GM12878 (cell line): Measurements from ENCODE around the gene NUAK2. TPM values are rescaled to one million over a fixed set of nuclear protein-coding genes. Genes with fewer than 3 reads are reported as not detected.

Experiments
- ATAC-seq: fragments of 200-7000 bp; cut with Tn5 transposase; 3 replicates; pipeline ENCODE4 v1.9.1; 2020; ENCODE audit warnings: mild to moderate bottlenecking, moderate library complexity
- BruUV-seq: library from RNA; stranded (reverse); fragments of 400-500 nt; replicated peaks from 2 replicates; lab custom pipeline; 2021; lab: Mats Ljungman, UMichigan
- CTCF ChIA-PET: fragments of 300-600 bp; sonication (Branson Sonifier 250); formaldehyde crosslinking; extraction: SDS; loops from one replicate; lab custom pipeline; 2021; ENCODE audit warnings: inconsistent platforms; lab: Yijun Ruan, JAX
- POLR2A ChIA-PET: fragments of 350-600 bp; formaldehyde crosslinking; extraction: SDS; loops from one replicate; lab custom pipeline; 2021; ENCODE audit warnings: inconsistent platforms; lab: Charles Lee
- RAD21 ChIA-PET: fragments of 300-600 bp; sonication (Branson Sonifier 250); formaldehyde crosslinking; loops from one replicate; lab custom pipeline; 2023; ENCODE audit warnings: antibody characterized with exemption; ENCODE audit not compliant: unreplicated experiment; lab: Charles Lee
- SMC1A ChIA-PET: fragments of 300-600 bp; sonication (Branson Sonifier 250); formaldehyde crosslinking; loops from one replicate; lab custom pipeline; 2023; ENCODE audit not compliant: unreplicated experiment, uncharacterized antibody; lab: Charles Lee
- DNase-seq: peaks from one replicate; pipeline ENCODE4 v3.0.0-alpha.2; 2011; ENCODE audit warnings: low read depth, low spot score
- FAIRE-seq: peaks from 3 replicates; lab custom pipeline; 2011; peaks lifted over from hg19 to GRCh38; lab: Jason Lieb, UNC
- H2AFZ ChIP-seq: 2 replicates; pipeline ENCODE4 v1.6.0; 2011; ENCODE audit warnings: low read depth, low read length, control low read depth; ENCODE audit not compliant: control insufficient read depth
- H3K27ac ChIP-seq: 2 replicates; pipeline ENCODE4 v1.5.1; 2011; ENCODE audit warnings: control low read depth; ENCODE audit not compliant: control insufficient read depth, insufficient read depth
- H3K27me3 ChIP-seq, 2 experiments: replicated peaks in 1 of 2; 2 replicates each; pipeline versions ENCODE4 v1.6.0 to v1.6.1; 2011; ENCODE audit warnings: low read length in 1 of 2; ENCODE audit not compliant: control insufficient read depth in 2 of 2, insufficient read depth in 2 of 2
- H3K36me3 ChIP-seq, 2 experiments: 2 replicates each; pipeline ENCODE4 v1.5.1; 2011; ENCODE audit warnings: low read length in 1 of 2; ENCODE audit not compliant: control insufficient read depth in 2 of 2, insufficient read depth in 2 of 2
- H3K4me1 ChIP-seq: 2 replicates; pipeline ENCODE4 v1.6.1; 2011; ENCODE audit warnings: mild to moderate bottlenecking, low read length, moderate library complexity, mixed read lengths; ENCODE audit not compliant: control insufficient read depth, insufficient read depth
- H3K4me2 ChIP-seq: 2 replicates; pipeline ENCODE4 v1.6.0; 2011; ENCODE audit warnings: control low read depth; ENCODE audit not compliant: control insufficient read depth, insufficient read depth
- H3K4me3 ChIP-seq: fragments of 200-600 bp; sonication (generic); 2 replicates; pipeline ENCODE4 v1.5.1; 2016
- H3K79me2 ChIP-seq: 2 replicates; pipeline ENCODE4 v1.6.0; 2011; ENCODE audit warnings: low read length; ENCODE audit not compliant: control insufficient read depth, insufficient read depth
- H3K9ac ChIP-seq: 2 replicates; pipeline ENCODE4 v1.8.0; 2011; ENCODE audit warnings: low read length, control low read depth, mixed read lengths; ENCODE audit not compliant: control insufficient read depth, insufficient read depth
- H3K9me3 ChIP-seq: replicated peaks from 3 replicates; pipeline ENCODE4 v1.5.1; 2011; ENCODE audit warnings: mild to moderate bottlenecking, low read length; ENCODE audit not compliant: control insufficient read depth, insufficient read depth
- H4K20me1 ChIP-seq: 2 replicates; pipeline ENCODE4 v1.6.0; 2011; ENCODE audit not compliant: control insufficient read depth, insufficient read depth
- BCL11A ChIP-seq: IDR thresholded peaks from 2 replicates; pipeline ENCODE4 v1.6.1; 2011; ENCODE audit warnings: low read depth, low read length
- ETV6 ChIP-seq, 2 experiments: fragments of 450-650 bp in 1 of 2; IDR thresholded peaks in 1 of 2; conservative IDR thresholded peaks in 1 of 2; 2 replicates each; pipeline ENCODE4 v1.6.1; 2014; ENCODE audit warnings: antibody characterized with exemption in 1 of 2, borderline replicate concordance in 1 of 2, low read depth in 1 of 2, mild to moderate bottlenecking in 1 of 2, moderate library complexity in 1 of 2
- NR2C2 ChIP-seq: IDR thresholded peaks from 2 replicates; pipeline ENCODE4 v1.6.1; 2011; ENCODE audit warnings: borderline replicate concordance, low read depth; ENCODE audit not compliant: control insufficient read depth, insufficient read length
- SMC3 ChIP-seq: IDR thresholded peaks from 2 replicates; pipeline ENCODE4 v1.6.1; 2011; ENCODE audit warnings: low read length, improper control_type of control experiment, borderline replicate concordance
- WGBS: methylation state at CpG from one replicate; pipeline ENCODE4 v1.1.6; 2016; ENCODE audit warnings: low lambda C conversion rate; ENCODE audit not compliant: insufficient replicate concordance, insufficient coverage; ENCODE audit errors: missing lambda C conversion rate; 5-methylcytosine and 5-hydroxymethylcytosine counted together
- in situ Hi-C: fragments of 300-500 bp; cut with MboI; formaldehyde crosslinking; loops from 9 replicates; pipeline ENCODE4 v1.14.3; 2018; ENCODE audit warnings: mixed read lengths
- intact Hi-C: fragments of 100-400 bp; cut with micrococcal nuclease; formaldehyde crosslinking; loops from one replicate; pipeline ENCODE4 v1.14.2; 2022; ENCODE audit not compliant: unreplicated experiment
- polyA plus RNA-seq, 11 experiments: library from polyadenylated mRNA; depleted of rRNA in 4 of 11; unstranded in 6 of 11; stranded (reverse) in 5 of 11; fragments of >200 nt; fragmentation: Nextera tagmentation in 4 of 11; fragmentation: Illumina TruSeq in 1 of 11; extraction: Ambion mirVana in 4 of 11; extraction: Trizol in 1 of 11; gene quantifications; 1 replicate in 1 of 11; 2 replicates in 10 of 11; pipeline versions ENCODE4 v1.2.1 to v1.2.3, GENCODE V29; 2011 to 2016; ENCODE audit warnings: inconsistent platforms in 2 of 11, missing spikeins in 2 of 11, low read depth in 1 of 11
- total RNA-seq, 4 experiments: library from RNA; depleted of rRNA in 3 of 4; stranded (reverse); fragments of >200 nt in 3 of 4; fragmentation: Illumina TruSeq in 1 of 4; extraction: Trizol in 1 of 4; gene quantifications; 2 replicates each; pipeline versions ENCODE4 v1.2.1 to v1.2.3, GENCODE V29; 2013 to 2021
- TF ChIP-seq, protein P1 (sequence below): fragments of 450-650 bp; formaldehyde crosslinking; IDR thresholded peaks from 2 replicates; pipeline ENCODE4 v1.5.0; 2022; ENCODE audit warnings: mild to moderate bottlenecking, missing genetic modification characterization
- TF ChIP-seq, protein P2 (sequence below): fragments of 450-650 bp; IDR thresholded peaks from 2 replicates; pipeline ENCODE4 v1.6.1; 2016; ENCODE audit warnings: mild to moderate bottlenecking
- TF ChIP-seq, protein P3 (sequence below), 3 experiments: IDR thresholded peaks in 2 of 3; conservative IDR thresholded peaks in 1 of 3; 2 replicates each; pipeline ENCODE4 v1.5.1; 2011; ENCODE audit warnings: low read depth in 3 of 3, low read length in 3 of 3, mild to moderate bottlenecking in 3 of 3, control low read depth in 2 of 3, moderate library complexity in 2 of 3, inconsistent platforms in 1 of 3, mixed read lengths in 1 of 3; ENCODE audit not compliant: control insufficient read depth in 2 of 3, insufficient read depth in 1 of 3; ENCODE audit errors: extremely low read depth in 1 of 3
- TF ChIP-seq, protein P4 (sequence below): IDR thresholded peaks from 2 replicates; pipeline ENCODE4 v1.6.1; 2012; ENCODE audit warnings: improper control_type of control experiment, low read depth, low read length; ENCODE audit not compliant: insufficient replicate concordance

The NUAK2 gene
- total and polyA plus RNA-seq, 10 of the 15 experiments (the other 5 are each of a cell fraction or from before 2014, with no cell fraction given), result 0.27 to 3.0 (median 1.2) TPM

DNA sequence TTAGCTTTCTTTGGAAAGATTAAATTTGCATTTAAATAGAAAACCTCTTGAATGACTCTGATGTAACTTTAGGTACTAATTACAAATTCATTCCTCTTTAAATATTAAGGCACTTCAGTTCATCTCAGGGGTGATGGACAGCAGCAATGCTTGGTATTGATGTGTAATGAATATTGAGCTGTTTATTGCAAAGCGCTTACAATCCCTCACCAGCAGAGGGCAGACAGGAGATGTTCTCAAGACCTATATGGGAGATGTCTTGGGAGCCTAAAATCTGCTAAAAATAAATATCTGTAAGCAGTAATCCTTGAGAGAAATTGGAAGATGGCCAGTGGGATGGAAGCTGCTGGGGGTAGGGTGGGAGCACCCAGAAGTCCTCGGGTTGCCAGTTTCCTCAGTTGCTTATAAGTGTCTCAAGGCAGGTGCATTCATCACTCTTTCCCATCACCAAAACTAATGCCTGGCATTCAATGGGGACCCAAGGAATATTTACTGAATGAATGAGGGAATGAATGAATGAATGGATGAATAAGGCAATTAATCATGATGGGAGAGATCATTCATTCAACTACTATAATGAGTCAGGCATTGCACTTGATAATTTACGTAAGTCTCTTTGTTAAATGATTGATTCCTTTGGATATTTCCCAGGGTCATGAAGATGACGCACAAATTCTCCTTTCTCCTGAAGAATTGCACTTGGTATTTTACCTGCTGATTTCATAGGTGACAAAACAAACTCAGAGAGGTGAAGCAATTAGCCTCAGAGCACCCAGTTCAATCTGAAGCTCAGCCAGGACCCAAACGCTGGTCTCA, 32.9 kb upstream of the NUAK2 start:
- Histone ChIP-seq H3K9me3 (no peaks in the 10 kb centered on the region), H3K4me3 (no peak overlapping the region), H3K9ac (no peak overlapping the region), H3K4me2 (no peak overlapping the region), H3K79me2 (no peaks in the 10 kb centered on the region), H3K27ac (no peak overlapping the region), H3K36me3 (no peaks in the 10 kb centered on the region), H4K20me1 (no peaks in the 10 kb centered on the region), H3K4me1 (no peaks in the 10 kb centered on the region), H3K27me3 (peaks cover 0 to 4% of the 10 kb centered on the region in 2 experiments; a peak in 3 of 4 replicates), H2AFZ (no peak overlapping the region)
- in situ Hi-C loops (no loop called here), intact Hi-C loops (loop anchor here (1.0 kb wide), 2 partner anchors 131 to 170 kb away; no protein-coding TSS in a partner anchor)
- FAIRE-seq (peak; percentile 81), ATAC-seq (peak; percentile 91), DNase-seq (peak; percentile 9)
- no TSS peak for BruUV-seq
- SMC1A ChIA-PET, result interaction anchor here (0.6 to 5.6 kb wide), 32 partner anchors 12 to 304 kb away, joined by 3 to 107 read pairs (median 4); no protein-coding TSS in a partner anchor
- RAD21 ChIA-PET, result interaction anchor here (0.6 to 2.5 kb wide), 30 partner anchors 9 to 304 kb away, joined by 3 to 65 read pairs (median 4); no protein-coding TSS in a partner anchor
- CTCF ChIA-PET, result interaction anchor here (0.6 to 5.8 kb wide), 77 partner anchors 9 to 744 kb away, joined by 3 to 167 read pairs (median 5); no protein-coding TSS in a partner anchor
- 27% methylated on average over 5 of the region's 5 CpGs for WGBS
- POLR2A ChIA-PET, result no interaction called here
- TF ChIP-seq, protein P1, sequence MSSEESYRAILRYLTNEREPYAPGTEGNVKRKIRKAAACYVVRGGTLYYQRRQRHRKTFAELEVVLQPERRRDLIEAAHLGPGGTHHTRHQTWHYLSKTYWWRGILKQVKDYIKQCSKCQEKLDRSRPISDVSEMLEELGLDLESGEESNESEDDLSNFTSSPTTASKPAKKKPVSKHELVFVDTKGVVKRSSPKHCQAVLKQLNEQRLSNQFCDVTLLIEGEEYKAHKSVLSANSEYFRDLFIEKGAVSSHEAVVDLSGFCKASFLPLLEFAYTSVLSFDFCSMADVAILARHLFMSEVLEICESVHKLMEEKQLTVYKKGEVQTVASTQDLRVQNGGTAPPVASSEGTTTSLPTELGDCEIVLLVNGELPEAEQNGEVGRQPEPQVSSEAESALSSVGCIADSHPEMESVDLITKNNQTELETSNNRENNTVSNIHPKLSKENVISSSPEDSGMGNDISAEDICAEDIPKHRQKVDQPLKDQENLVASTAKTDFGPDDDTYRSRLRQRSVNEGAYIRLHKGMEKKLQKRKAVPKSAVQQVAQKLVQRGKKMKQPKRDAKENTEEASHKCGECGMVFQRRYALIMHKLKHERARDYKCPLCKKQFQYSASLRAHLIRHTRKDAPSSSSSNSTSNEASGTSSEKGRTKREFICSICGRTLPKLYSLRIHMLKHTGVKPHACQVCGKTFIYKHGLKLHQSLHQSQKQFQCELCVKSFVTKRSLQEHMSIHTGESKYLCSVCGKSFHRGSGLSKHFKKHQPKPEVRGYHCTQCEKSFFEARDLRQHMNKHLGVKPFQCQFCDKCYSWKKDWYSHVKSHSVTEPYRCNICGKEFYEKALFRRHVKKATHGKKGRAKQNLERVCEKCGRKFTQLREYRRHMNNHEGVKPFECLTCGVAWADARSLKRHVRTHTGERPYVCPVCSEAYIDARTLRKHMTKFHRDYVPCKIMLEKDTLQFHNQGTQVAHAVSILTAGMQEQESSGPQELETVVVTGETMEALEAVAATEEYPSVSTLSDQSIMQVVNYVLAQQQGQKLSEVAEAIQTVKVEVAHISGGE (CRISPR knock-in tag), result no peak
- TF ChIP-seq NR2C2, result no peak
- TF ChIP-seq, protein P2, sequence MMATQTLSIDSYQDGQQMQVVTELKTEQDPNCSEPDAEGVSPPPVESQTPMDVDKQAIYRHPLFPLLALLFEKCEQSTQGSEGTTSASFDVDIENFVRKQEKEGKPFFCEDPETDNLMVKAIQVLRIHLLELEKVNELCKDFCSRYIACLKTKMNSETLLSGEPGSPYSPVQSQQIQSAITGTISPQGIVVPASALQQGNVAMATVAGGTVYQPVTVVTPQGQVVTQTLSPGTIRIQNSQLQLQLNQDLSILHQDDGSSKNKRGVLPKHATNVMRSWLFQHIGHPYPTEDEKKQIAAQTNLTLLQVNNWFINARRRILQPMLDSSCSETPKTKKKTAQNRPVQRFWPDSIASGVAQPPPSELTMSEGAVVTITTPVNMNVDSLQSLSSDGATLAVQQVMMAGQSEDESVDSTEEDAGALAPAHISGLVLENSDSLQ, result peak; percentile 71
- TF ChIP-seq, protein P3, sequence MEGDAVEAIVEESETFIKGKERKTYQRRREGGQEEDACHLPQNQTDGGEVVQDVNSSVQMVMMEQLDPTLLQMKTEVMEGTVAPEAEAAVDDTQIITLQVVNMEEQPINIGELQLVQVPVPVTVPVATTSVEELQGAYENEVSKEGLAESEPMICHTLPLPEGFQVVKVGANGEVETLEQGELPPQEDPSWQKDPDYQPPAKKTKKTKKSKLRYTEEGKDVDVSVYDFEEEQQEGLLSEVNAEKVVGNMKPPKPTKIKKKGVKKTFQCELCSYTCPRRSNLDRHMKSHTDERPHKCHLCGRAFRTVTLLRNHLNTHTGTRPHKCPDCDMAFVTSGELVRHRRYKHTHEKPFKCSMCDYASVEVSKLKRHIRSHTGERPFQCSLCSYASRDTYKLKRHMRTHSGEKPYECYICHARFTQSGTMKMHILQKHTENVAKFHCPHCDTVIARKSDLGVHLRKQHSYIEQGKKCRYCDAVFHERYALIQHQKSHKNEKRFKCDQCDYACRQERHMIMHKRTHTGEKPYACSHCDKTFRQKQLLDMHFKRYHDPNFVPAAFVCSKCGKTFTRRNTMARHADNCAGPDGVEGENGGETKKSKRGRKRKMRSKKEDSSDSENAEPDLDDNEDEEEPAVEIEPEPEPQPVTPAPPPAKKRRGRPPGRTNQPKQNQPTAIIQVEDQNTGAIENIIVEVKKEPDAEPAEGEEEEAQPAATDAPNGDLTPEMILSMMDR (IDR thresholded peaks at IDR 0.05 in 2 of 3, conservative IDR thresholded peaks at IDR 0.05 in 1 of 3; ENCODE audit: control insufficient read depth in 2 of 3, extremely low read depth in 1 of 3, insufficient read depth in 1 of 3, low read depth in 3 of 3, low read length in 3 of 3), result peak; percentile 74 to 83 (median 83)
- no peak for TF ChIP-seq BCL11A
- TF ChIP-seq, protein P4, sequence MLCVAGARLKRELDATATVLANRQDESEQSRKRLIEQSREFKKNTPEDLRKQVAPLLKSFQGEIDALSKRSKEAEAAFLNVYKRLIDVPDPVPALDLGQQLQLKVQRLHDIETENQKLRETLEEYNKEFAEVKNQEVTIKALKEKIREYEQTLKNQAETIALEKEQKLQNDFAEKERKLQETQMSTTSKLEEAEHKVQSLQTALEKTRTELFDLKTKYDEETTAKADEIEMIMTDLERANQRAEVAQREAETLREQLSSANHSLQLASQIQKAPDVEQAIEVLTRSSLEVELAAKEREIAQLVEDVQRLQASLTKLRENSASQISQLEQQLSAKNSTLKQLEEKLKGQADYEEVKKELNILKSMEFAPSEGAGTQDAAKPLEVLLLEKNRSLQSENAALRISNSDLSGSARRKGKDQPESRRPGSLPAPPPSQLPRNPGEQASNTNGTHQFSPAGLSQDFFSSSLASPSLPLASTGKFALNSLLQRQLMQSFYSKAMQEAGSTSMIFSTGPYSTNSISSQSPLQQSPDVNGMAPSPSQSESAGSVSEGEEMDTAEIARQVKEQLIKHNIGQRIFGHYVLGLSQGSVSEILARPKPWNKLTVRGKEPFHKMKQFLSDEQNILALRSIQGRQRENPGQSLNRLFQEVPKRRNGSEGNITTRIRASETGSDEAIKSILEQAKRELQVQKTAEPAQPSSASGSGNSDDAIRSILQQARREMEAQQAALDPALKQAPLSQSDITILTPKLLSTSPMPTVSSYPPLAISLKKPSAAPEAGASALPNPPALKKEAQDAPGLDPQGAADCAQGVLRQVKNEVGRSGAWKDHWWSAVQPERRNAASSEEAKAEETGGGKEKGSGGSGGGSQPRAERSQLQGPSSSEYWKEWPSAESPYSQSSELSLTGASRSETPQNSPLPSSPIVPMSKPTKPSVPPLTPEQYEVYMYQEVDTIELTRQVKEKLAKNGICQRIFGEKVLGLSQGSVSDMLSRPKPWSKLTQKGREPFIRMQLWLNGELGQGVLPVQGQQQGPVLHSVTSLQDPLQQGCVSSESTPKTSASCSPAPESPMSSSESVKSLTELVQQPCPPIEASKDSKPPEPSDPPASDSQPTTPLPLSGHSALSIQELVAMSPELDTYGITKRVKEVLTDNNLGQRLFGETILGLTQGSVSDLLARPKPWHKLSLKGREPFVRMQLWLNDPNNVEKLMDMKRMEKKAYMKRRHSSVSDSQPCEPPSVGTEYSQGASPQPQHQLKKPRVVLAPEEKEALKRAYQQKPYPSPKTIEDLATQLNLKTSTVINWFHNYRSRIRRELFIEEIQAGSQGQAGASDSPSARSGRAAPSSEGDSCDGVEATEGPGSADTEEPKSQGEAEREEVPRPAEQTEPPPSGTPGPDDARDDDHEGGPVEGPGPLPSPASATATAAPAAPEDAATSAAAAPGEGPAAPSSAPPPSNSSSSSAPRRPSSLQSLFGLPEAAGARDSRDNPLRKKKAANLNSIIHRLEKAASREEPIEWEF, result no peak
- peak; percentile 79 for TF ChIP-seq SMC3
- TF ChIP-seq ETV6 (conservative IDR thresholded peaks at IDR 0.05 in 1 of 2, IDR thresholded peaks at IDR 0.05 in 1 of 2; ENCODE audit: borderline replicate concordance in 1 of 2, low read depth in 1 of 2), result no peak
